GM12878 (cell line): Measurements from ENCODE around the gene PI4KA. TPM values are rescaled to one million over a fixed set of nuclear protein-coding genes. Genes with fewer than 3 reads are reported as not detected.

Experiments
- ATAC-seq: fragments of 200-7000 bp; cut with Tn5 transposase; 3 replicates; pipeline ENCODE4 v1.9.1; 2020; ENCODE audit warnings: mild to moderate bottlenecking, moderate library complexity
- BruUV-seq: library from RNA; stranded (reverse); fragments of 400-500 nt; replicated peaks from 2 replicates; lab custom pipeline; 2021; lab: Mats Ljungman, UMichigan
- CTCF ChIA-PET: fragments of 300-600 bp; sonication (Branson Sonifier 250); formaldehyde crosslinking; extraction: SDS; loops from one replicate; lab custom pipeline; 2021; ENCODE audit warnings: inconsistent platforms; lab: Yijun Ruan, JAX
- POLR2A ChIA-PET: fragments of 350-600 bp; formaldehyde crosslinking; extraction: SDS; loops from one replicate; lab custom pipeline; 2021; ENCODE audit warnings: inconsistent platforms; lab: Charles Lee
- RAD21 ChIA-PET: fragments of 300-600 bp; sonication (Branson Sonifier 250); formaldehyde crosslinking; loops from one replicate; lab custom pipeline; 2023; ENCODE audit warnings: antibody characterized with exemption; ENCODE audit not compliant: unreplicated experiment; lab: Charles Lee
- SMC1A ChIA-PET: fragments of 300-600 bp; sonication (Branson Sonifier 250); formaldehyde crosslinking; loops from one replicate; lab custom pipeline; 2023; ENCODE audit not compliant: unreplicated experiment, uncharacterized antibody; lab: Charles Lee
- DNase-seq: peaks from one replicate; pipeline ENCODE4 v3.0.0-alpha.2; 2011; ENCODE audit warnings: low read depth, low spot score
- FAIRE-seq: peaks from 3 replicates; lab custom pipeline; 2011; peaks lifted over from hg19 to GRCh38; lab: Jason Lieb, UNC
- H2AFZ ChIP-seq: 2 replicates; pipeline ENCODE4 v1.6.0; 2011; ENCODE audit warnings: low read depth, low read length, control low read depth; ENCODE audit not compliant: control insufficient read depth
- H3K27ac ChIP-seq: 2 replicates; pipeline ENCODE4 v1.5.1; 2011; ENCODE audit warnings: control low read depth; ENCODE audit not compliant: control insufficient read depth, insufficient read depth
- H3K27me3 ChIP-seq, 2 experiments: replicated peaks in 1 of 2; 2 replicates each; pipeline versions ENCODE4 v1.6.0 to v1.6.1; 2011; ENCODE audit warnings: low read length in 1 of 2; ENCODE audit not compliant: control insufficient read depth in 2 of 2, insufficient read depth in 2 of 2
- H3K36me3 ChIP-seq, 2 experiments: 2 replicates each; pipeline ENCODE4 v1.5.1; 2011; ENCODE audit warnings: low read length in 1 of 2; ENCODE audit not compliant: control insufficient read depth in 2 of 2, insufficient read depth in 2 of 2
- H3K4me1 ChIP-seq: 2 replicates; pipeline ENCODE4 v1.6.1; 2011; ENCODE audit warnings: mild to moderate bottlenecking, low read length, moderate library complexity, mixed read lengths; ENCODE audit not compliant: control insufficient read depth, insufficient read depth
- H3K4me2 ChIP-seq: 2 replicates; pipeline ENCODE4 v1.6.0; 2011; ENCODE audit warnings: control low read depth; ENCODE audit not compliant: control insufficient read depth, insufficient read depth
- H3K4me3 ChIP-seq: fragments of 200-600 bp; sonication (generic); 2 replicates; pipeline ENCODE4 v1.5.1; 2016
- H3K79me2 ChIP-seq: 2 replicates; pipeline ENCODE4 v1.6.0; 2011; ENCODE audit warnings: low read length; ENCODE audit not compliant: control insufficient read depth, insufficient read depth
- H3K9ac ChIP-seq: 2 replicates; pipeline ENCODE4 v1.8.0; 2011; ENCODE audit warnings: low read length, control low read depth, mixed read lengths; ENCODE audit not compliant: control insufficient read depth, insufficient read depth
- H3K9me3 ChIP-seq: replicated peaks from 3 replicates; pipeline ENCODE4 v1.5.1; 2011; ENCODE audit warnings: mild to moderate bottlenecking, low read length; ENCODE audit not compliant: control insufficient read depth, insufficient read depth
- H4K20me1 ChIP-seq: 2 replicates; pipeline ENCODE4 v1.6.0; 2011; ENCODE audit not compliant: control insufficient read depth, insufficient read depth
- E4F1 ChIP-seq: fragments of 450-650 bp; IDR thresholded peaks from 2 replicates; pipeline ENCODE4 v1.6.1; 2018; ENCODE audit warnings: borderline replicate concordance, mild to moderate bottlenecking; ENCODE audit not compliant: partially characterized antibody
- EGR1 ChIP-seq, 2 experiments: IDR thresholded peaks; 1 replicate in 1 of 2; 2 replicates in 1 of 2; pipeline ENCODE4 v1.6.1; 2011 to 2012; ENCODE audit warnings: low read depth in 2 of 2, low read length in 2 of 2, borderline replicate concordance in 1 of 2, mild to moderate bottlenecking in 1 of 2, moderate library complexity in 1 of 2
- NFIC ChIP-seq: IDR thresholded peaks from 2 replicates; pipeline ENCODE4 v1.6.1; 2012; ENCODE audit warnings: low read depth, mild to moderate bottlenecking, inconsistent platforms, low read length, moderate library complexity
- SMAD5 ChIP-seq: IDR thresholded peaks from 2 replicates; pipeline ENCODE4 v1.6.1; 2016; ENCODE audit warnings: antibody characterized with exemption, low read depth
- SMARCA5 ChIP-seq: fragments of 450-650 bp; IDR thresholded peaks from 2 replicates; pipeline ENCODE4 v1.6.1; 2017; ENCODE audit warnings: mild to moderate bottlenecking
- SRF ChIP-seq, 2 experiments: IDR thresholded peaks; 2 replicates each; pipeline ENCODE4 v1.6.1; 2011; ENCODE audit warnings: low read depth in 2 of 2, low read length in 2 of 2, mild to moderate bottlenecking in 1 of 2, moderate library complexity in 1 of 2
- USF1 ChIP-seq: IDR thresholded peaks from 2 replicates; pipeline ENCODE4 v1.6.1; 2011; ENCODE audit warnings: borderline replicate concordance, low read depth, mild to moderate bottlenecking, moderate library complexity, mixed read lengths, low read length; ENCODE audit not compliant: insufficient read depth; ENCODE audit errors: extremely low read length
- ZNF24 ChIP-seq: fragments of 450-650 bp; IDR thresholded peaks from 2 replicates; pipeline ENCODE4 v1.6.1; 2017; ENCODE audit warnings: antibody characterized with exemption, mild to moderate bottlenecking
- WGBS: methylation state at CpG from one replicate; pipeline ENCODE4 v1.1.6; 2016; ENCODE audit warnings: low lambda C conversion rate; ENCODE audit not compliant: insufficient replicate concordance, insufficient coverage; ENCODE audit errors: missing lambda C conversion rate; 5-methylcytosine and 5-hydroxymethylcytosine counted together
- in situ Hi-C: fragments of 300-500 bp; cut with MboI; formaldehyde crosslinking; loops from 9 replicates; pipeline ENCODE4 v1.14.3; 2018; ENCODE audit warnings: mixed read lengths
- intact Hi-C: fragments of 100-400 bp; cut with micrococcal nuclease; formaldehyde crosslinking; loops from one replicate; pipeline ENCODE4 v1.14.2; 2022; ENCODE audit not compliant: unreplicated experiment
- polyA plus RNA-seq, 11 experiments: library from polyadenylated mRNA; depleted of rRNA in 4 of 11; unstranded in 6 of 11; stranded (reverse) in 5 of 11; fragments of >200 nt; fragmentation: Nextera tagmentation in 4 of 11; fragmentation: Illumina TruSeq in 1 of 11; extraction: Ambion mirVana in 4 of 11; extraction: Trizol in 1 of 11; gene quantifications; 1 replicate in 1 of 11; 2 replicates in 10 of 11; pipeline versions ENCODE4 v1.2.1 to v1.2.3, GENCODE V29; 2011 to 2016; ENCODE audit warnings: inconsistent platforms in 2 of 11, missing spikeins in 2 of 11, low read depth in 1 of 11
- total RNA-seq, 4 experiments: library from RNA; depleted of rRNA in 3 of 4; stranded (reverse); fragments of >200 nt in 3 of 4; fragmentation: Illumina TruSeq in 1 of 4; extraction: Trizol in 1 of 4; gene quantifications; 2 replicates each; pipeline versions ENCODE4 v1.2.1 to v1.2.3, GENCODE V29; 2013 to 2021
- TF ChIP-seq, protein P1 (sequence below): fragments of 450-650 bp; IDR thresholded peaks from 2 replicates; pipeline ENCODE4 v1.6.1; 2017; ENCODE audit warnings: mild to moderate bottlenecking

Gene PI4KA
- total and polyA plus RNA-seq, 10 of the 15 experiments (the other 5 are each of a cell fraction or from before 2014, with no cell fraction given) = 4.2 to 78.4 (median 42.1) TPM

GRCh38 chr22:20787223-20787622 is 71.4 kb downstream of the PI4KA start:
- ChIA-PET POLR2A (no interaction called here), CTCF (interaction anchor here (1.0 to 1.3 kb wide), 2 partner anchors 39 to 46 kb away, joined by 3 read pairs; no protein-coding TSS in a partner anchor), SMC1A (no interaction called here), RAD21 (no interaction called here)
- H3K9ac ChIP-seq = no peak overlapping the region
- in situ Hi-C loops (no loop called here), intact Hi-C loops (no loop called here)
- no peak for ATAC-seq
- H3K4me2 ChIP-seq = no peak overlapping the region
- H3K4me1 ChIP-seq = peaks cover 7% of the 10 kb centered on the region
- no peak for DNase-seq
- no peaks in the 10 kb centered on the region for H3K27me3 ChIP-seq
- no peak overlapping the region for H3K4me3 ChIP-seq
- H3K9me3 ChIP-seq = no peaks in the 10 kb centered on the region
- WGBS = 99% methylated on average over 4 of the region's 4 CpGs
- H3K79me2 ChIP-seq = no peaks in the 10 kb centered on the region
- no TSS peak for BruUV-seq
- no peak overlapping the region for H3K27ac ChIP-seq
- H2AFZ ChIP-seq = no peak overlapping the region
- no peak for FAIRE-seq
- H4K20me1 ChIP-seq = no peaks in the 10 kb centered on the region
- peaks cover 2 to 16% of the 10 kb centered on the region in 2 experiments; a peak in 3 of 4 replicates for H3K36me3 ChIP-seq
- no peak for TF ChIP-seq EGR1 (IDR thresholded peaks at IDR 0.05; ENCODE audit: borderline replicate concordance in 1 of 2, low read depth in 2 of 2, low read length in 2 of 2)
- TF ChIP-seq E4F1 = no peak
- TF ChIP-seq SRF (IDR thresholded peaks at IDR 0.05; ENCODE audit: low read depth in 2 of 2, low read length in 2 of 2) = no peak
- TF ChIP-seq USF1 = no peak
- TF ChIP-seq, protein P1, sequence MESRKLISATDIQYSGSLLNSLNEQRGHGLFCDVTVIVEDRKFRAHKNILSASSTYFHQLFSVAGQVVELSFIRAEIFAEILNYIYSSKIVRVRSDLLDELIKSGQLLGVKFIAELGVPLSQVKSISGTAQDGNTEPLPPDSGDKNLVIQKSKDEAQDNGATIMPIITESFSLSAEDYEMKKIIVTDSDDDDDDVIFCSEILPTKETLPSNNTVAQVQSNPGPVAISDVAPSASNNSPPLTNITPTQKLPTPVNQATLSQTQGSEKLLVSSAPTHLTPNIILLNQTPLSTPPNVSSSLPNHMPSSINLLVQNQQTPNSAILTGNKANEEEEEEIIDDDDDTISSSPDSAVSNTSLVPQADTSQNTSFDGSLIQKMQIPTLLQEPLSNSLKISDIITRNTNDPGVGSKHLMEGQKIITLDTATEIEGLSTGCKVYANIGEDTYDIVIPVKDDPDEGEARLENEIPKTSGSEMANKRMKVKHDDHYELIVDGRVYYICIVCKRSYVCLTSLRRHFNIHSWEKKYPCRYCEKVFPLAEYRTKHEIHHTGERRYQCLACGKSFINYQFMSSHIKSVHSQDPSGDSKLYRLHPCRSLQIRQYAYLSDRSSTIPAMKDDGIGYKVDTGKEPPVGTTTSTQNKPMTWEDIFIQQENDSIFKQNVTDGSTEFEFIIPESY = no peak
- TF ChIP-seq ZNF24 = no peak
- no peak for TF ChIP-seq SMARCA5
- no peak for TF ChIP-seq NFIC
- no peak for TF ChIP-seq SMAD5
